Trophoblast cell (in vitro differentiated cells and primary cell): ENCODE data around the gene VIT.

Experiments used
- DNase-seq, 2 donors: peaks; one replicate each; pipeline ENCODE4 v3.0.0-alpha.2; 2016
- H2AFZ ChIP-seq: 2 replicates; pipeline ENCODE4 v1.6.1; 2013; ENCODE audit warnings: low read length, moderate library complexity, mild to moderate bottlenecking; ENCODE audit not compliant: insufficient read depth, poor library complexity
- H2AK5ac ChIP-seq: 2 replicates; pipeline ENCODE4 v1.6.1; 2013; ENCODE audit warnings: mild to moderate bottlenecking, low read length
- H2BK120ac ChIP-seq: 2 replicates; pipeline ENCODE4 v1.6.1; 2013; ENCODE audit warnings: low read length, mild to moderate bottlenecking, moderate library complexity; ENCODE audit not compliant: insufficient read depth, poor library complexity
- H2BK12ac ChIP-seq: 2 replicates; pipeline ENCODE4 v1.6.1; 2013; ENCODE audit warnings: mild to moderate bottlenecking, low read length, moderate library complexity
- H2BK5ac ChIP-seq: 2 replicates; pipeline ENCODE4 v1.6.1; 2013; ENCODE audit warnings: low read length, low read depth, moderate library complexity, mild to moderate bottlenecking; ENCODE audit not compliant: poor library complexity
- H3K14ac ChIP-seq: 2 replicates; pipeline ENCODE4 v1.6.1; 2013; ENCODE audit warnings: mild to moderate bottlenecking, low read length
- H3K18ac ChIP-seq: 2 replicates; pipeline ENCODE4 v1.6.1; 2013; ENCODE audit warnings: mild to moderate bottlenecking, low read length
- H3K23ac ChIP-seq: 2 replicates; pipeline ENCODE4 v1.6.1; 2013; ENCODE audit warnings: low read length
- H3K27ac ChIP-seq: 2 replicates; pipeline ENCODE4 v1.5.1; 2013; ENCODE audit warnings: low read depth, mild to moderate bottlenecking, inconsistent platforms, low read length, moderate library complexity
- H3K27me3 ChIP-seq: 2 replicates; pipeline ENCODE4 v1.6.1; 2013; ENCODE audit warnings: inconsistent platforms, mild to moderate bottlenecking, low read length, moderate library complexity; ENCODE audit not compliant: insufficient read depth
- H3K36me3 ChIP-seq, 2 experiments: 1 replicate in 1 of 2; 2 replicates in 1 of 2; pipeline ENCODE4 v1.6.1; 2013; ENCODE audit warnings: low read length in 2 of 2, mild to moderate bottlenecking in 2 of 2, moderate library complexity in 1 of 2; ENCODE audit not compliant: insufficient read depth in 2 of 2, control insufficient read depth in 1 of 2
- H3K4ac ChIP-seq: 2 replicates; pipeline ENCODE4 v1.6.1; 2013; ENCODE audit warnings: low read depth, mild to moderate bottlenecking, low read length, moderate library complexity
- H3K4me1 ChIP-seq, 2 experiments: 1 replicate in 1 of 2; 2 replicates in 1 of 2; pipeline ENCODE4 v1.6.1; 2013; ENCODE audit warnings: low read length in 2 of 2, mild to moderate bottlenecking in 2 of 2, moderate library complexity in 1 of 2; ENCODE audit not compliant: insufficient read depth in 2 of 2, control insufficient read depth in 1 of 2
- H3K4me2 ChIP-seq: 2 replicates; pipeline ENCODE4 v1.6.1; 2013; ENCODE audit warnings: inconsistent platforms, mild to moderate bottlenecking, low read length, moderate library complexity
- H3K4me3 ChIP-seq: 2 replicates; pipeline ENCODE4 v1.5.1; 2013; ENCODE audit warnings: mild to moderate bottlenecking, low read depth, low read length, inconsistent platforms
- H3K79me1 ChIP-seq: one replicate; pipeline ENCODE4 v1.6.1; 2013; ENCODE audit warnings: low read length
- H3K79me2 ChIP-seq: 2 replicates; pipeline ENCODE4 v1.6.1; 2013; ENCODE audit warnings: low read length, mild to moderate bottlenecking; ENCODE audit not compliant: control insufficient read depth, insufficient read depth, poor library complexity
- H3K9ac ChIP-seq: 2 replicates; pipeline ENCODE4 v1.6.1; 2013; ENCODE audit warnings: mild to moderate bottlenecking, low read length
- H3K9me3 ChIP-seq: 2 replicates; pipeline ENCODE4 v1.6.1; 2013; ENCODE audit warnings: low read depth, mild to moderate bottlenecking, control low read depth, inconsistent platforms, low read length; ENCODE audit not compliant: insufficient read depth
- H4K12ac ChIP-seq: 2 replicates; pipeline ENCODE4 v1.6.1; 2013; ENCODE audit warnings: low read depth, mild to moderate bottlenecking, low read length, moderate library complexity
- H4K8ac ChIP-seq: 2 replicates; pipeline ENCODE4 v1.6.1; 2013; ENCODE audit warnings: low read depth, mild to moderate bottlenecking, low read length, moderate library complexity
- H4K91ac ChIP-seq: one replicate; pipeline ENCODE4 v1.6.1; 2013; ENCODE audit warnings: low read depth, mild to moderate bottlenecking, low read length, moderate library complexity
- WGBS: extraction: QIAGEN DNeasy Blood & Tissue Kit; methylation state at CpG from one replicate; pipeline ENCODE4 v1.1.7; 2013; ENCODE audit warnings: missing lambda C conversion rate; ENCODE audit not compliant: insufficient read length, insufficient coverage; ENCODE audit errors: extremely low coverage; 5-methylcytosine and 5-hydroxymethylcytosine counted together

VIT gene

GRCh38 chr2:36777272-36777671 lies 80.8 kb downstream of the VIT start:
- Histone ChIP-seq H4K8ac (no peak overlapping the region), H3K4me3 (no peak overlapping the region), H3K9me3 (no peaks in the 10 kb centered on the region), H3K79me1 (no peaks in the 10 kb centered on the region), H2BK120ac (no peak overlapping the region), H2BK12ac (no peak overlapping the region), H3K36me3 (no peaks in the 10 kb centered on the region), H3K14ac (no peak overlapping the region), H2AK5ac (no peak overlapping the region), H2AFZ (no peak overlapping the region), H3K79me2 (no peaks in the 10 kb centered on the region), H3K27ac (no peak overlapping the region), H3K4me1 (no peaks in the 10 kb centered on the region), H3K4ac (no peak overlapping the region), H4K91ac (no peak overlapping the region), H3K9ac (no peak overlapping the region), H3K27me3 (no peaks in the 10 kb centered on the region), H3K23ac (no peak overlapping the region), H4K12ac (no peak overlapping the region), H3K18ac (no peak overlapping the region), H3K4me2 (no peak overlapping the region), H2BK5ac (no peak overlapping the region)
- WGBS: no CpG with 5 or more reads among the region's 2 CpGs
- no peak for DNase-seq

GRCh38 chr2:36777788-36778187 lies 81.3 kb downstream of the VIT start:
- Histone ChIP-seq H3K36me3 (no peaks in the 10 kb centered on the region), H3K27ac (no peak overlapping the region), H2BK5ac (no peak overlapping the region), H3K4ac (no peak overlapping the region), H3K27me3 (no peaks in the 10 kb centered on the region), H4K91ac (no peak overlapping the region), H4K8ac (no peak overlapping the region), H3K79me2 (no peaks in the 10 kb centered on the region), H3K9ac (no peak overlapping the region), H2BK12ac (no peak overlapping the region), H2AFZ (no peak overlapping the region), H4K12ac (no peak overlapping the region), H3K18ac (no peak overlapping the region), H3K9me3 (no peaks in the 10 kb centered on the region), H2BK120ac (no peak overlapping the region), H3K14ac (no peak overlapping the region), H3K4me1 (no peaks in the 10 kb centered on the region), H3K4me2 (no peak overlapping the region), H3K4me3 (no peak overlapping the region), H2AK5ac (no peak overlapping the region), H3K79me1 (no peaks in the 10 kb centered on the region), H3K23ac (no peak overlapping the region)
- no peak for DNase-seq
- WGBS: no CpG with 5 or more reads among the region's 5 CpGs

GRCh38 chr2:36779462-36779861 lies 83.0 kb downstream of the VIT start:
- H3K14ac ChIP-seq: no peak overlapping the region
- H3K36me3 ChIP-seq: no peaks in the 10 kb centered on the region
- H2BK12ac ChIP-seq: no peak overlapping the region
- no peak overlapping the region for H3K27ac ChIP-seq
- WGBS: no CpG with 5 or more reads among the region's 2 CpGs
- no peak overlapping the region for H2BK5ac ChIP-seq
- H3K18ac ChIP-seq: no peak overlapping the region
- no peak overlapping the region for H4K8ac ChIP-seq
- no peak overlapping the region for H4K91ac ChIP-seq
- H3K4me2 ChIP-seq: no peak overlapping the region
- H3K4me1 ChIP-seq: no peaks in the 10 kb centered on the region
- H3K27me3 ChIP-seq: no peaks in the 10 kb centered on the region
- H3K4me3 ChIP-seq: no peak overlapping the region
- no peaks in the 10 kb centered on the region for H3K79me2 ChIP-seq
- no peak overlapping the region for H3K4ac ChIP-seq
- no peak overlapping the region for H2AK5ac ChIP-seq
- no peaks in the 10 kb centered on the region for H3K79me1 ChIP-seq
- no peak overlapping the region for H3K9ac ChIP-seq
- H4K12ac ChIP-seq: no peak overlapping the region
- no peaks in the 10 kb centered on the region for H3K9me3 ChIP-seq
- no peak overlapping the region for H2BK120ac ChIP-seq
- no peak overlapping the region for H2AFZ ChIP-seq
- H3K23ac ChIP-seq: no peak overlapping the region
- DNase-seq: no peak

GRCh38 chr2:36780231-36780839 lies 83.8 kb downstream of the VIT start:
- WGBS: no CpG with 5 or more reads among the region's 4 CpGs
- Histone ChIP-seq H3K4me3 (no peak overlapping the region), H3K4me1 (no peaks in the 10 kb centered on the region), H2BK120ac (no peak overlapping the region), H2BK5ac (no peak overlapping the region), H2AFZ (no peak overlapping the region), H3K79me1 (no peaks in the 10 kb centered on the region), H4K91ac (no peak overlapping the region), H4K12ac (no peak overlapping the region), H3K4ac (no peak overlapping the region), H3K18ac (no peak overlapping the region), H2AK5ac (no peak overlapping the region), H3K14ac (no peak overlapping the region), H3K4me2 (no peak overlapping the region), H3K36me3 (no peaks in the 10 kb centered on the region), H3K9ac (no peak overlapping the region), H2BK12ac (no peak overlapping the region), H3K27me3 (no peaks in the 10 kb centered on the region), H4K8ac (no peak overlapping the region), H3K23ac (no peak overlapping the region), H3K9me3 (no peaks in the 10 kb centered on the region), H3K79me2 (no peaks in the 10 kb centered on the region), H3K27ac (no peak overlapping the region)
- peak; percentile 1 to 86 for DNase-seq
